Measurements from ENCODE around the gene CTNND2. TPM values are rescaled to one million over a fixed set of nuclear protein-coding genes. Genes with fewer than 3 reads are reported as not detected.

CTNND2 gene
- total RNA-seq, 3 donors from 2014 or later (not counting 1 experiment from before 2014, with no cell fraction given), result not detected

GRCh38 chr5:11507156-11507910 is 396.9 kb downstream of the CTNND2 start:
- intact Hi-C loops (cut with micrococcal nuclease), result no loop called here
- no peaks in the 10 kb centered on the region for H3K36me3 Mint-ChIP-seq
- no peaks in the 10 kb centered on the region for H3K4me1 ChIP-seq (ENCODE audit: control insufficient read depth, insufficient read depth, low read length)
- no peak overlapping the region for H3K4me3 Mint-ChIP-seq
- no peak overlapping the region for H3K27ac Mint-ChIP-seq
- no peak overlapping the region for H3K27ac ChIP-seq (ENCODE audit: low read length)
- H3K4me1 Mint-ChIP-seq, result no peaks in the 10 kb centered on the region
- no peaks in the 10 kb centered on the region for H3K27me3 ChIP-seq (ENCODE audit: control insufficient read depth, insufficient read depth, low read length)
- no peaks in the 10 kb centered on the region for H3K9me3 ChIP-seq (ENCODE audit: control insufficient read depth, insufficient read depth, low read length)
- TF ChIP-seq CTCF (IDR thresholded peaks at IDR 0.05), result no peak
- peaks cover 8 to 30% of the 10 kb centered on the region in 2 donors for H3K27me3 Mint-ChIP-seq (ENCODE audit: low read depth in 2 of 2)
- DNase-seq (no peak), ATAC-seq (no peak)
- WGBS (ENCODE audit: insufficient coverage), result 42% methylated on average over 8 of the region's 9 CpGs
- no peaks in the 10 kb centered on the region for H3K36me3 ChIP-seq (ENCODE audit: control insufficient read depth, insufficient read depth, low read length)
- H3K4me3 ChIP-seq (ENCODE audit: low read length), result no peak overlapping the region
- H3K9me3 Mint-ChIP-seq, result no peaks in the 10 kb centered on the region

GRCh38 chr5:11504886-11505193 is 399.4 kb downstream of the CTNND2 start:
- no peak overlapping the region for H3K4me3 Mint-ChIP-seq
- Histone ChIP-seq H3K4me3 (ENCODE audit: low read length) (no peak overlapping the region), H3K9me3 (ENCODE audit: control insufficient read depth, insufficient read depth, low read length) (no peaks in the 10 kb centered on the region), H3K4me1 (ENCODE audit: control insufficient read depth, insufficient read depth, low read length) (no peaks in the 10 kb centered on the region), H3K27me3 (ENCODE audit: control insufficient read depth, insufficient read depth, low read length) (no peaks in the 10 kb centered on the region), H3K36me3 (ENCODE audit: control insufficient read depth, insufficient read depth, low read length) (no peaks in the 10 kb centered on the region), H3K27ac (ENCODE audit: low read length) (no peak overlapping the region)
- no peak for TF ChIP-seq CTCF (IDR thresholded peaks at IDR 0.05)
- no peaks in the 10 kb centered on the region for H3K4me1 Mint-ChIP-seq
- no peaks in the 10 kb centered on the region for H3K36me3 Mint-ChIP-seq
- intact Hi-C loops (cut with micrococcal nuclease), result no loop called here
- no peak overlapping the region for H3K27ac Mint-ChIP-seq
- DNase-seq (no peak), ATAC-seq (no peak)
- no peaks in the 10 kb centered on the region for H3K9me3 Mint-ChIP-seq
- 87% methylated on average over 3 of the region's 3 CpGs for WGBS (ENCODE audit: insufficient coverage)
- peaks cover 8 to 30% of the 10 kb centered on the region in 2 donors for H3K27me3 Mint-ChIP-seq (ENCODE audit: low read depth in 2 of 2)

GRCh38 chr5:11504065-11504885 is 400.0 kb downstream of the CTNND2 start:
- no peaks in the 10 kb centered on the region for H3K9me3 Mint-ChIP-seq
- no peak for TF ChIP-seq CTCF (IDR thresholded peaks at IDR 0.05)
- Histone ChIP-seq H3K27ac (ENCODE audit: low read length) (no peak overlapping the region), H3K9me3 (ENCODE audit: control insufficient read depth, insufficient read depth, low read length) (no peaks in the 10 kb centered on the region), H3K4me3 (ENCODE audit: low read length) (no peak overlapping the region), H3K27me3 (ENCODE audit: control insufficient read depth, insufficient read depth, low read length) (no peaks in the 10 kb centered on the region), H3K36me3 (ENCODE audit: control insufficient read depth, insufficient read depth, low read length) (no peaks in the 10 kb centered on the region), H3K4me1 (ENCODE audit: control insufficient read depth, insufficient read depth, low read length) (no peaks in the 10 kb centered on the region)
- 92% methylated on average over 10 of the region's 12 CpGs for WGBS (ENCODE audit: insufficient coverage)
- no peaks in the 10 kb centered on the region for H3K36me3 Mint-ChIP-seq
- no peak for DNase-seq
- no peak overlapping the region for H3K27ac Mint-ChIP-seq
- H3K4me3 Mint-ChIP-seq, result no peak overlapping the region
- no peak for ATAC-seq
- no peaks in the 10 kb centered on the region for H3K4me1 Mint-ChIP-seq
- peaks cover 6 to 27% of the 10 kb centered on the region in 2 donors for H3K27me3 Mint-ChIP-seq (ENCODE audit: low read depth in 2 of 2)
- intact Hi-C loops (cut with micrococcal nuclease), result no loop called here
